Activated CD8-positive, alpha-beta memory T cell treated with anti-CD3 and anti-CD28 coated beads for 1 hour (primary cell): ENCODE results near the gene IGF1R.
A peak's percentile ranks its signal among the peaks of the same experiment; 100 is the strongest.

ENCODE experiments used
- DNase-seq, 2 donors: peaks; one replicate each; pipeline ENCODE4 v3.0.0-alpha.2; 2020; ENCODE audit warnings: low read depth in 1 of 2; ENCODE audit errors: extremely low read depth in 1 of 2

Gene IGF1R

DNA sequence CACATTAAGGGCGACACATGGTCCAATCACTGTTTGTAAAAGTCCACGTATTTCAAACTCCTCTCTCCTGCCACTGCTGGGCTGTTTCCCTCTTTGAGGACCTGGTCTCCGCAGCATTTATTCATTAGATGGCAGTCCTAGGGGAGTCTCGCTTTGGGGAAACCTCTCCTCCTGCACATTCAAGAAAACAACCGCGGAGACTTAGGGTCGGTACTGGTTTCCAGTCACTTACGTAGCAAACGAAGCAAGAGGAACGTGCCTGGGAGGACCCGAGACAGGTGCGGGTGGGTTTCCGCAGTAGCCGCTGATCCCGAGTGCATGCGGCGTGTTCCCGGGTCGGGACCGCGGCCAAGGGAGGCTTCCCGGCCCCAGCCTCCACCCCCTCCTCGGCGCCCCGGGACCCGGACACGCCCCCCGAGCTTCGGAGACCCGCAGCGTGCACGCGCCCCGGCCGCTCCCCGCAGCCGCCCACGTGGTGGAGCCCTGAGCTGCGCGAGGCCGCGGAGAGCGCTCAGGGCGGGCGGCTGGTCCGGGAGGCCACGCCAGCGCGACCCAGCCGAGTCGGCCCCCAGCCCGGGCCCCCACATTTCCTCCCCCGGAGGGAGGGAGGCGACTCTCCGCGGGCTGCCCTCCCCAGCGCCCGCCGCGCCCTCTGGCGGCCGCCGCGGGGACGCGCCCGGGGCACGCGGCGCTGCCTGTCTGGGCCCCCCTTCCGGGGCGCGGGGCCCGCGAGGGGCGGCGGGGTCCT is 1.1 kb upstream of the IGF1R start:
- DNase-seq = peak in 1 of 2 donors; percentile 39

DNA sequence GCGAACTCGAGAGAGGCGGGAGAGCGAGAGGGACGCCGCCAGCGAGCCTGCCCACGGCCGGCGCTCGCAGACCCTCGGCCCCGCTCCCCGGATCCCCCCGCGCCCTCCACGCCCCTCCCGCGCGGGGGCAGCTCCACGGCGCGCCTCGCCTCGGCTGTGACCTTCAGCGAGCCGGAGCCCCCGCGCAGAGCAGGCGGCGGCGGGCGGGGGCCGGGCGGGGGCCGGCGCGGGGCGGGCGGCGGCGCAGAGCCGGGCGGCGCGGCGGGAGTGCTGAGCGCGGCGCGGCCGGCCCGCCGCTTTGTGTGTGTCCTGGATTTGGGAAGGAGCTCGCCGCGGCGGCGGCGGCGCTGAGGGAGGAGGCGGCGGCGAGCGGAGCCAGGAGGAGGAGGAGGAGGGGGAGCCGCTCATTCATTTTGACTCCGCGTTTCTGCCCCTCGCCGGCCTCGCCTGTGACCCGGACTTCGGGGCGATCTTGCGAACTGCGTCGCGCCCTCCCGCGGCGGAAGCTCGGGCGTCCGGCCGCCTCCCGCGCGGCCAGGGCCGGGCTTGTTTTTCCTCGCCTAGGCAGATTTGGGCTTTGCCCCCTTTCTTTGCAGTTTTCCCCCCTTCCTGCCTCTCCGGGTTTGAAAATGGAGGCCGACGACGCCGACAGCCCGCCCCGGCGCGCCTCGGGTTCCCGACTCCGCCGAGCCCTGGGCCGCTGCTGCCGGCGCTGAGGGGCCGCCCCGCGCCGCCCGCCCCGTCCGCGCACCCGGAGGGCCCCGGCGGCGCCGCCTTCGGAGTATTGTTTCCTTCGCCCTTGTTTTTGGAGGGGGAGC is 524 bp downstream of the IGF1R start:
- DNase-seq = no peak

DNA sequence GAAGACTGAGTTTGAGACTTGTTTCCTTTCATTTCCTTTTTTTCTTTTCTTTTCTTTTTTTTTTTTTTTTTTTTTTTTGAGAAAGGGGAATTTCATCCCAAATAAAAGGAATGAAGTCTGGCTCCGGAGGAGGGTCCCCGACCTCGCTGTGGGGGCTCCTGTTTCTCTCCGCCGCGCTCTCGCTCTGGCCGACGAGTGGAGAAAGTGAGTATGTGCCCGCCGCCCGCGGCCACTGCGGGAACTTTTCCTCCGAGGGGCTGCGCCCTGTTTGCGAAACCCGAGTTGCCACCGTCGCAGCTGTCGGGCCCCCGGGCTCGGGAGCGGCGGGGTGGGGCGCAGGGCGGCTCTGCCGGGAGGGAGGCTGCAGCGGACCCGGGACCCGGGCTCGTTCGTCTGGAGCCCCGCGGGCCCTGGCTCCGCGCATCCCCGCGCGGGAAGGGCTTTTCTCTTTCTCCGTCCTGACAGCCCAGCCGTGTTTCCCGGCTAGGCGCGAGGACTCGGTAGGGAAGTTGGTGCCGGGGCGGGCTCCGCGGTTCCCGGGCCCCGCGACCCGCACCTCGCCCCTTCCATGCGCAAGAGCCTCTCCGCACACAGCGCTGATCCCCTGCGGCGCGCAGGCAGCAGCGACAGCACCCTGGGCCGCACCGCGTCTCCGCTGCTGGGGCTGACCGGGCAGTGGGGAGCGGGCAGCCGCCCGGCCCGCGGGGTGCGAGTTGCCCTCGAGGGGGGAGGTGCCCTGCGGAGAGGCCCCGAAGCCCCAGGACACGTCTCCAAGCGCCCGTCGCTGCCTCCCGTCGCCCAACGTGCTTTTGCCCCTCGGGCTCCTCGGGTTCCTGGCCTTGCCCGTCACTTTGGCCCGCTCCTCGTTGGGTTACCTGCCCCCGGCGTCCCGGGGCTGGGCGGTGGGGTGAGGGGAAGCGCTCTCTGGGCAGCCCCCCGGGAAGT is 1.4 kb downstream of the IGF1R start:
- peak in 1 of 2 donors; percentile 25 for DNase-seq

DNA sequence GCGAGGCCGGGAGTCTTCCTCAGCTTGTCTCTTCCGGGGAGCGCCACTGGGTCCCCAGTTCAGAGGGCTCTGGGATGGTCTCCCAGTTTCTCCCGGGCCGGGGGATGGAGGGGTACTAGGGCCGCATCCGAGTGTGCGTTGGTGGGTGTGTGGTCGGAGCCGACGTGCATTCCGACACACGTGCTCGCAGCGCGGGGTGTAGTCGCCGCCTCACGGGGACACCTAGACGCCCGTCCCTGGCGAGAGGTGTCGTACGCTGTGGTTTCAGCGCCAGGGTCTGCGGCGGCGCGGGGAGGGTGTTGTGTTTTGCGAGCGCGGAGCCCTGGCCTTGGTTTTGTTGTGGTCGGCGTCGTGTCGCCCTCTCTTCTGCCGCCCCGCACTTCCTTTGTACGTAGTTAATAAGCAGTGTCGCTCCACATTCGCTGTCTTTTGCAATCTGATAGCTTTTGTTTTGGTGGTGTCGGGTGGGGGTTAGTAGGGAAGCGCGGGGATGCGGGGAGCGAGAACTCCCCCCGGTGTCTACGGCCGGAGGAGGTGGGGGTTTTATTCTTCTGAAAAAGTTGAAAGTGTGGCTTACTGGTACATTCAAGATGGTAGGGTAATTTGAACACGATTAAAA is 2.2 kb downstream of the IGF1R start:
- peak in 1 of 2 donors; percentile 17 for DNase-seq

DNA sequence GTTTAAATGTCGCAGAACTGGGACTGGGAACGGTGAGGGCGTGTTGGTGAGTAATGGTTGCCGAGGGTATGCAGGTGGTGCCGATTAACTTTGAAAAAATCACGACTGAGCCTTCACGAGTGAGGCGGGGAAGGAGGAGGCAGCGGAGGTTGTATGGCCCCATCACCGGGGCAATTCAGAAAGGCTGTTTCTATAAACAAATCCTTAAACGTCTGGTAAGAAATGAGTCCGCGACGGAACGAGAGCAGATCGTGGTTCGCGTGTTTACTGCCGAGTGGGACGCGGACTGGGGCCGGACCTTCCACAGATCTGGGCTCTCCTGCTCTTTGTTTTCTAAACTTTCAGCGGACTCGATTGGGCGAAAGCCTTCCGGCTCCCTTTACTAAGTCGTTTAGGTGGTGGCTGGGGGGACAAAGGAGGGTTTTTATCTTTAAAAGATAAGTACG is 2.7 kb downstream of the IGF1R start:
- DNase-seq = no peak

DNA sequence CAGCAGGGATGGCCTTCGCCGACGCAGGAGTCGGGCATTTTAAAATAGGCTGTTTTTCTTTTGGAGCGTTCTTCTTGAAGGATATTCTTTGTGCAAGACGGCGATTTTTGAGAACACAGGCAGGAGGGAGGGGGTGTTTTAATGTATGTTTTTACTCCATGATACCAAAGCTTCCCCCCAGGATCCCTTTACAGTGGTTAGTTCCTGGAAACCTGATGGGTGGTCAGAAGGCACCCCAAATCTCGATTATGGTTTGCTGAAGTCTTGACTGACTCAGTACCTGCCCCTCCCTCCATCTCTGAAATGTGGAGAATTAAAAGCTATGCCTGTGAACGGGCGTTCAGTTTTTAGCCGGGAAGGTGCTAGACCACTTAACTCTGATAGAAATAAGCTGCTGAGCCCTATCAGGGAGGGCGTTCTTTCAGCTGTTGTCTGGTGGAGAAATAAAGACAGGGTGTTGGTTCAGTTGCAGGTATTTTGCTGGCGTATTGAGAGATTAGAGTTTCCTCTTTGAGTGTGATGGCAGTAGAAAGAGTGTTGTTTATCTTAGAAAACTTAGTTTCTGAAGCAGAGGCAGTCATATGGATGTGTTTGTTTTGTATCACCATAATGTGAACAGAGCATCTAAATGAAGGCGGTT is 3.4 kb downstream of the IGF1R start:
- no peak for DNase-seq

DNA sequence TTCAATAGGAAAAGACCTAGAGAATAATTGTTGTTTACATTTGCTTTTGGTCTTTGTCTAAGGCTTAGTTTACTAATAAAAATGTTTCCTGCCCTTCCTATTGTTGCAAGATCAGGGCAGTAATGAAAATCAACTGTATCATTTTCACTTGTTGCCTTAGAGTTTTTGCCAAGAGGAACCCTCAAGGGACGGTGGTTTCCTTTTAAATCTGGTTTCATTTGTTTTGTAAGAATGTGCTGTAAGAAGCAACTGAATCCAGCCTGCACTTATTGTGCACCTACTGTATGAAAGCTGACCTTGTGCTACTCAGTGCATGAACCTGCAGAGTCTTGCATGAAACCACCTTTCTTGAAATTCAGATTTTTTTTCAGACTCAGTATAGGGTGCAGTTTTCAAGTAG is 5.3 kb downstream of the IGF1R start:
- no peak for DNase-seq

DNA sequence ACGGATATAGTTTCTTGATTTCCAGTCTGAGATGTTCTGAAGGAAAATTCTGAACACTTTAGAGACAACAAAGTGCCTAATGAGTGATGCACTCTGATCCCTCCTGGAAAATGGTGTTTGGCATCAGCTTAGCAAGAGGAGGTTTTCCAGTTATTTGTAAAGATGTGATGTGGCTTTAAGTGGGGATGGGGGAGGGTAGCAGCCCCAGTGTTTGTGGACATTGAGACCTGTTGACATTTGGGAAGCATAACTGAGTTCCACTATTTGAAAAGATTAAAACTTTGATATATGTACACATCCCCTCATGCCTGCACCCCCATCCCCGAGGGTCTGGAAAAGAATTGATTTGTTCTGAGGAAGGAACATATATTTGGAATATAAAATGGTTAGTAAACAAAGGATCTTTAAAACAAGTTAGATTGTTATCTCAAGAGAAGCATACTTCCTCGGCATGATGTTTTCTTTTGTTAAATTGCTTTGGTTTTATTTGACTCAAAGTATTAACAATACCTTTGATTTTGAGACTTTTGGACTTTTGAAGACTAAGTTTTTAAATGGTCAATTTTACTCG is 6.5 kb downstream of the IGF1R start:
- DNase-seq = no peak

DNA sequence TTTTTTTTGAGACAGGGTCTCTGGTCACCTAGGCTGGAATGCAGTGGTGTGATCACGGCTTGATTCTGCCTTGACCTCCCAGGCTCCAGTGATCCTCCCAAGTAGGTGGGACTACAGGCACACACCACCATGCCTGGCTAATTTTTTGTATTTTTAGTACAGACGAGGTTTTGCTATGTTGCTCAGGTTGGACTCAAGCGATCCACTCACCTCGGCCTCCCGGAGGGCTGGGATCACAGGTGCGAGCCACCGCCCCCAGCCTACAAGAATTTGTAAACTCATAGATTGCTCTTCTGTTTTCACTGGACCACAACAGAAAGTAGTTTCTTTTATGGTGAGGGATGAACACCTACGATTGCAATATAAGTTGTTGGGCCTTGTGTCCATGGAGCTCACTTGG is 7.4 kb downstream of the IGF1R start:
- no peak for DNase-seq

DNA sequence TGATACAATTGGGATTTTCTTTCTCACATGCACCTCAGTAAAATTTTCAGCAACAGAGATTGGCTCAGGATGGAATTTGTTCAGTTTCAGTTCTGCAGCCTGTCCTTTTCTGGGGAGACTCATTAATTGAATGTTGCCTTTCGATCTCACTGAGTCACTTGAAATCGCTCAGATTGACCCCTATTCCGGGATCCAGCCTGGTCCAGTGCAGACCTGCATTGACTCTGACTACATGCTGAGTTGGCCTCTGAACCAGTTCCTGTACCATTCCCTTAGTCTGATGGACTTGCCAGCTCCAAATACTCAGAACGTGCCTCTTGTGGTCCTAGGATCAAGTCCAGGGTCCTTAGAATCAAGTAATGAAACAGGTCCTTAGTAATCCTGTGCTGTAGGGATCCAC is 9.4 kb downstream of the IGF1R start:
- no peak for DNase-seq

DNA sequence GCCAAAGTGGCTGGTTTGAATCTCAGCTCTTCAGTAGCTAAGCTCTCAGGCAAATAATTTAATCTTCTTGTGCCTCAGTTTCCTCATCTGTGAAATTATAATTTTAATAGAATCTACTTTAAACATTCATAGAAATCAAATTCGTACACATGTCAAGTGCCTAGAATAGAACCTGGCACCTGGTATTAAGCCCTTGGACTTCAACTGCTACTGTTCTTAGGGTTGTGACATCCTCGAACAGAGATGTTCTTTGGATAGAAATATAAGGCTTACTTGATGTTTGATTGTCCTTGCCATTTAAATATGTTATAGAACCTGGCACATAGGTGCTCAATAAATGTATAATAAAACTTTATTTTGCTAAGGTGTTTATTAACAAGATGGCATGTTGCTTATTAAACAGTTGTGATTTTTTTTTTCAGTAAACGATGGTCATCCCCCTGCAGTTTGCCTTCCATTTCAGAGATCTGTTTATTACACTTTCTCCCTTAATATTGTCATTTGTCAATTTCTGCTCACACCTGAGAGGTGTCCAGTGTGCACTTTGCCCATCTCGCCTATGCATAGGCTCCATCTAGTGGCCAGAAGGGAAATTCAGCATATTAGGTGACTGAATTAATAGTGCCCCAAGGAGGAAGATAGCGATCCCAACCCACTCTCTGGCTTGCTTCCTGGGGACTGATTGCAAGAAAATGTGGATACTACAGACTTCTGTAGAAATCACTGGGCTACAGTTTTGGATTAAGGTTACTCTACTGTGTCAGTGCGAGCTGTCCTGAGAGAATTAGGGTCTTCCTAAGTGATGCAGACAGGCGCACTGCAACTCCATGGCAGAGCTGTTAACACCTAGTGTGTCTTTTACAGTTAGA is 10.7 kb downstream of the IGF1R start:
- no peak for DNase-seq

DNA sequence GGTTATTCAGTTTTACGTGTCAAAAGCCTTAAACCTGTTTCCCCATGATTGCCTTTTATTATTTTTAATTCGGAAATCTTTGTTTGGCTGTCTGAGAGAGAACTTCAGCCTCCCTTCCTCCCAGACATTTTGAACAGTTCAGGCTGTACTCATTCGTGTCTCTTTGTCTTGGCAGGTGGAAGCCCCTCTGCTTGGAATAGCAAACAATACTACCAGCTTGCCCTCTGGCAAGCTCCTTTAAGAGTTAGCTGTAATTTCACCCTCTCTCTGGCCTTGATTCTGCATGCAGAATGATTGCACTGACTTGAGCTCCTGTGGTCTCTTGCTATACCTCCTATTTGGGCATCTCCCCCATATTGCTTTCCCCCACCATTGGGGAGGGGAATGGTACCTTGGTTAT is 11.7 kb downstream of the IGF1R start:
- DNase-seq = no peak

DNA sequence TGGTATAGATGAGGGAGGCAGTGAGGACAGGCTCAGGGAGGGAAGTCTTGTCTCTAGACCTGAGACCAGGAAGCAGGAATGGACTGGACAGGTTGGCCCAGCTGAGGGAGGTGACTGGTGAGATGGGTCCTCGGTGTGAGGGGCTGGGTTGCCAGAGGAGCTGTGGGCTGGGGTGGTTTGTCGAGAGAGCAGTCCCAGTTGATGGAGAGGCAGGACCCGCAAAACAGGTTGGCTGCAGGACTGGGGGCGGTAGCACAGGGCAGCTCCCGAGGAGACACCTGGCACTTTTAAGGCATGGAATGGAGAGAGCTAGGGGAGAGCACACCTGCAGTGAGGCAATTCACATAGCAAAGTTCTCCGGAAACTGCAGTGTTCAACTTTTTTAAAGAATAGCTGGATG is 14.7 kb downstream of the IGF1R start:
- DNase-seq = no peak

DNA sequence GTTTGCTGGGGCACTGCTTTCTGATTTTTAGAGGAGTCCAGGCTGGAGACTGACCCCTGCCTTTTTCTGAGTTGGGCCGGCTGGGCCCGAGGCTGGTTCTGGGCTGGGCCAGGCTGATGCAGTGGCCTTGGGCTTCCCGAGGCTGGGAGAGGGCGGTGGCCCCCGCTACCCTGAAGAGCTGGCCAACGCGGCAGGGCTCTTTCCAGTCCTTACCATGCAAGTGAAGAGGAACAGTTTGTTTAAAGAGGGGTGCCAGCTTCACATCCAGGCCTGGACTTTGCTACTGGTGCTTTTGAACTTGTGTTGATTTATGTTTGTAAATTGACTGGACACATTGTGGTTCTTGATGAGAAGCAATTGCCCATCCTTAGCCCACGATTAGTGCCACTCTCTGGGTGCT is 15.3 kb downstream of the IGF1R start:
- no peak for DNase-seq

DNA sequence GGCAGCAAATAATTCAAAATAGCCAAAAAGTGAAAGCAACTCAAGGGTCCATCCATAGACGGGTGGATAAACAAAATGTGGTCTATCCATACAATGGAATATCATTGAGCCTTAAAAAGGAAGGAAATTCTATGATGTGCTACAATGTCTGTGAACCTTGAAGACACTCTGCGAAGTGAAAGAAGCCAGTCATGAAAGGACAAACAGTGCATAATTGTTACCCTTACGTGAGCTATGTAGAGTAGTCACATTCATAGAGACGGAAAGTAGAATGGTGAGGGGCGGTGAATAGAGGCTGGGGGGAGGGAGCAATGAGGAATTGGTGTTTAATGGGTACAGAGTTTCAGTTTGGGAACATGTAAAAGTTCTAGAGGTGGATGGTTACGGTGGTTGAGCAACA is 18.1 kb downstream of the IGF1R start:
- no peak for DNase-seq

DNA sequence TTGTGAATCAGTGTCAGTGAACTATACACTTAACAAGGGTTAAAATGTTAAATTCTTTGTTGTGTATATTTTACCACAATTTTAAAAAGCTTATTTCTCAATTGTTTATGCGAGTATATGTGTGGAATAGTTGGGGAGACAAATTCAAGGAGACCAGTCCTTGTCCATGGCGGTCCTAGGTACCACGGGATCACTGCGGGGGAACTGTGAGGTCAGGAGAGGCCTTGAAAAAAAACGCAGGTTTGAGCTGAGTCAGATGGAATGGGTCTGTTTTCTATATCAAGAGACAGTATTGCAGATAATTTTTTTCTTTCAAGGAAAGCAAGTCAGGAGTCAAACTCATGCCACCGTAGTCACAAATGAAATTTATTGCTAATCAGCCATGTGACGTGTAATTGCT is 18.5 kb downstream of the IGF1R start:
- no peak for DNase-seq

DNA sequence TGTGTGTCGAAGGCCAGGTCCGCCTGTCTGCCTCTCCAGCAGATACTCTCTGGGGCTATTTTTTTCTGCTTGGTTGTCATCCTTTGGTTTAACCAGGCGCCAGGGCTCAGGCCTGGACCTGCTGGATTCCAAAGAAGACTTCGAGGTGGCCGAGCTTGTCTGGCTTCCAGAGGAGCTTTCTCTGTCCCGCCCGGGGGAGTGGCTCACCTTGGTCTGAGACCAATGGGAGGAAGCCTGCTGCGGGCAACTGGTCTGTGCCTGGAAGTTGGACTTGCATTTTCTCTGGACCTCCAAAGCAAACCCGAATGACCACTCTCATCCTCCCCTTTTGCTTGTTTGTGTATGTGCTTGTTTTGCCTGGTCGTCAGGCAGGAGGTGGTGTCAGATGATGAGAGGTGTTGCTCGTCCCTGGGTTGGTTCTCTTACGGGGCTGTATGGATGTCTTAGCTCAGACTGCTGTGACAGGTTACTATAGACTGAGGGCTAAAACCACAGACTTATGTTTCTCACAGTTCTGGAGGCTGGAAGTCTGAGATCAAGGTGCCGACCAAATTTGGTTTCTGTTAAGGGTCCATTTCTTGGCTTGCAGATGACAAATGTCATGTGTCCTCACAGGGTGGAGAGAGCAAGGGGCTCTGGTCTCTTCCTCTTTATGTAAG is 19.3 kb downstream of the IGF1R start:
- no peak for DNase-seq

DNA sequence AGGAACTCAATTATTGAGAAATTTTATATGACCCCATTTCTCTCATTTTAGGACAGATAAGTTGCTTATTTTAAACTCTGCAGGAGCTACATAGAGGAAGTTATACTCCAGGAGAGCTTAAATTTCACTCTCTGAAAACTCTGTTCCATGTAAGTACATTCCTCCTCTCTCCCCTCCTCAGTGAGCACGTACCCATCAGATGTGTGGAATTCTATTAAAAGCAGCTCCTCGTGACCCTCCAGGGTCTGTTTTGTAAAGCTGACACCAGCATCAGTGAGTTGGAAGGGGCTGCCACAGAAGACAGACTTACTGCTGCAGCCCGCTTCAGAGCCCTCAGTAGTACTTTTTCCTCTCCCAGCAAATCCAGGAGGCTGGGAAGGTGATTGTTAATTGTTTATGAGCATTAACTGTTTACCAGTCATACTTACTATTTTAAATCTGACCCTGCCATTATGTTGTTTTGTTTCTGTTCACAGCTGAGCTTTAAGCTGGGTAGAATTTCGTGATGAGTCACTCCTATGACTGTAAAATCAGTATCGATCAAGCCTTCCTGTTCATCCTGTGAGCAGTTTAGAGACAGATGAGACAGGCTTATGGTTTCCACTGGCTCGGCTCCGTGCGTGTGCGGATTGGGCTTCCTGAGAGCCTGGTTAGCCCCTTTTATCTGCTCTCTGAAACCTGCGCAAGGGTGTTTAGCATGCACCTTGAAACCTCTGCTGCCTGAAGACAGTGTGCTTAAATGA is 20.4 kb downstream of the IGF1R start:
- DNase-seq = no peak
